Measurements from ENCODE around the gene SDR39U1.

The SDR39U1 gene

GRCh38 chr14:24465805-24466204 lies 23.2 kb upstream of the SDR39U1 start:
- Histone ChIP-seq H3K4me3 (ENCODE audit: low read length) (no peak overlapping the region), H3K27ac (ENCODE audit: low read length) (no peak overlapping the region), H2AFZ (ENCODE audit: low read depth, low read length) (no peak overlapping the region), H3K36me3 (replicated peaks; ENCODE audit: low read depth, low read length) (no peaks in the 10 kb centered on the region), H3K4me1 (ENCODE audit: low read length) (no peaks in the 10 kb centered on the region), H4K20me1 (ENCODE audit: insufficient read depth, low read length) (no peaks in the 10 kb centered on the region), H3K9me3 (ENCODE audit: insufficient read depth, low read length) (no peaks in the 10 kb centered on the region), H3K9ac (ENCODE audit: low read length) (no peak overlapping the region), H3K79me2 (ENCODE audit: low read length) (no peaks in the 10 kb centered on the region), H3K4me2 (ENCODE audit: low read length) (no peak overlapping the region), H3K27me3 (ENCODE audit: low read depth, low read length) (no peaks in the 10 kb centered on the region)
- no peak for TF ChIP-seq EZH2phosphoT487 (IDR thresholded peaks at IDR 0.05; ENCODE audit: low read depth)
- TF ChIP-seq CTCF (IDR thresholded peaks at IDR 0.05; ENCODE audit: low read depth, low read length): no peak

- Histone ChIP-seq H3K9me3 (ENCODE audit: insufficient read depth, low read length) (no peaks in the 10 kb centered on the region), H3K4me2 (ENCODE audit: low read length) (no peak overlapping the region), H2AFZ (ENCODE audit: low read depth, low read length) (no peak overlapping the region), H3K79me2 (ENCODE audit: low read length) (no peaks in the 10 kb centered on the region), H4K20me1 (ENCODE audit: insufficient read depth, low read length) (no peaks in the 10 kb centered on the region), H3K4me1 (ENCODE audit: low read length) (no peaks in the 10 kb centered on the region), H3K4me3 (ENCODE audit: low read length) (no peak overlapping the region), H3K9ac (ENCODE audit: low read length) (no peak overlapping the region), H3K27ac (ENCODE audit: low read length) (no peak overlapping the region), H3K27me3 (ENCODE audit: low read depth, low read length) (no peaks in the 10 kb centered on the region), H3K36me3 (replicated peaks; ENCODE audit: low read depth, low read length) (no peaks in the 10 kb centered on the region)
- no peak for TF ChIP-seq EZH2phosphoT487 (IDR thresholded peaks at IDR 0.05; ENCODE audit: low read depth)
- TF ChIP-seq CTCF (IDR thresholded peaks at IDR 0.05; ENCODE audit: low read depth, low read length): no peak
Observed at GRCh38 chr14:24465368-24465767, 22.8 kb upstream of the SDR39U1 start.

GRCh38 chr14:24463884-24464785 lies 21.6 kb upstream of the SDR39U1 start:
- Histone ChIP-seq H3K4me2 (ENCODE audit: low read length) (no peak overlapping the region), H3K9me3 (ENCODE audit: insufficient read depth, low read length) (no peaks in the 10 kb centered on the region), H3K4me3 (ENCODE audit: low read length) (no peak overlapping the region)

More at GRCh38 chr14:24463884-24464785, 21.6 kb upstream of the SDR39U1 start:
- TF ChIP-seq EZH2phosphoT487 (IDR thresholded peaks at IDR 0.05; ENCODE audit: low read depth) (no peak), CTCF (IDR thresholded peaks at IDR 0.05; ENCODE audit: low read depth, low read length) (no peak)
- no peaks in the 10 kb centered on the region for H3K4me1 ChIP-seq (ENCODE audit: low read length)
- H3K27me3 ChIP-seq (ENCODE audit: low read depth, low read length): no peaks in the 10 kb centered on the region
- no peak overlapping the region for H3K9ac ChIP-seq (ENCODE audit: low read length)
- H3K79me2 ChIP-seq (ENCODE audit: low read length): no peaks in the 10 kb centered on the region
- no peak overlapping the region for H3K27ac ChIP-seq (ENCODE audit: low read length)
- no peaks in the 10 kb centered on the region for H4K20me1 ChIP-seq (ENCODE audit: insufficient read depth, low read length)
- no peak overlapping the region for H2AFZ ChIP-seq (ENCODE audit: low read depth, low read length)
- H3K36me3 ChIP-seq (replicated peaks; ENCODE audit: low read depth, low read length): no peaks in the 10 kb centered on the region
